ENCODE results near the gene AUNIP.
A peak's percentile ranks its signal among the peaks of the same experiment; 100 is the strongest.

AUNIP gene

DNA sequence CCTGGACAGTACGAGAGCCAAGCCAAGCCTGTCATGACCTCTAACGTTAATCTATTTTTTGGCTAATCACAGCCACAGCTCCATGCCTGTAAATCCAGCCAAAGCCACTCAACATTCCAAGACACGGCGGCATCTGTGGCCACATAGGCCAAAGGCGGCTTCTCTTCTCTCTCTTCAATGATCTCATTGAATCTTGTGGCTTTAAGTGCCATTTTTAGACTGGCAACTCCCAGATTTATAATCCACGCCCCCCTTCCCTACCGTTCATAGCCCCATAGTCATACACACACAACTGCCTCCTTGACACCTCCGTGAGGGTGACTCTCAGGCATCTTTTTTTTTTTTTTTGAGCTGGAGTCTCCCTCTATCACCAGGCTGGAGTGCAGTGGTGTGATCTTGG is 64.9 kb downstream of the AUNIP start:
- peak; percentile 71 for DNase-seq (ENCODE audit: low spot score)

DNA sequence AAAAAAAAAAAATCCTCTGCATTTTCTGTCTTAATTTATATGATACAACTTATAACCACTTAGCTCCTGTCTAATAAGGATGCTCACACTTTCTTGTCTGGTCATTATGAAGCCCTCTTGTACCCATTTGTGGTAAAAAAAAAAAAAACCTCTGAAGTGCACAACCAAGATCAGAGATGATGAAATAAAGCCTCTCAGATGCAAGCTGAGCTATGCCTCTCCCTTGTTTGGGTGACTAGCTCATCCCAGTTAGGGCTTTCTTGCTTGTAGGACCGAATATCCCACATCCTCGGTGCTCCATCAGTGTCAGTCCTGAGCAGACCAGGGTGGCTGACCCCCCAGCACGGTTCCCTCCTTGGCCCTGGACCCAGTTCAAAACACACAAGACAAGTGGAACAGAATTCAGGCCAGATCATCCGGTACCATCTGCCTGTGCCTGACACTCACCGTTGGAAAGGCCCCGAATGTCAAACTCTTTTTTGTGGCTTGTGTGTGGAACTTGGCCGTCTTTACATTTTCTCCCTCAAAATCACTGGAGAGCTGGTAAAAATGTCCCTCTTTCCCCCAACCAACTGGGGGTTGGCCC is 65.6 kb downstream of the AUNIP start:
- no peak for DNase-seq (ENCODE audit: low spot score)

DNA sequence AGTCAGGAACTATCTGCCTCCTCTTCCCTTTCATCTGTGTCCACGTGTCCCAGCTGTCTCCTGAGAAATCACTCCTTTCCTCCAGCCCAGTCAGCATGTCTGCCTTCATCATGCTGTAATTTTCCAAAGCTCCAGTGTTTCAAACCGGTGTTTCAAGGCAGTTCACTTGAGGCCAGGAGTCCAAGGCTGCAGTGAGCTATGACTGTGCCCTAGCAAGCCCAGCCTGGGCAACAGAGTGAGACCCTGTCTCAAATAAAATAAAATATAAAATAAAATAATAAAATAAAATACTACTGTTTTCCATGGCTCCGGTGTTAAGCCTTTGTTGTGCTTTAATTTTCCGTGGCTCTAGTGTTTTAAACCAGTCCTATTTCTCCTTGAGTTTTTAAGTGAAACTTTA is 67.1 kb downstream of the AUNIP start:
- no peak for DNase-seq (ENCODE audit: low spot score)

GRCh38 chr1:25790472-25790871 is 68.8 kb downstream of the AUNIP start:
- DNase-seq (ENCODE audit: low spot score), result no peak

GRCh38 chr1:25787760-25788166 is 71.5 kb downstream of the AUNIP start:
- DNase-seq (ENCODE audit: low spot score), result no peak

DNA sequence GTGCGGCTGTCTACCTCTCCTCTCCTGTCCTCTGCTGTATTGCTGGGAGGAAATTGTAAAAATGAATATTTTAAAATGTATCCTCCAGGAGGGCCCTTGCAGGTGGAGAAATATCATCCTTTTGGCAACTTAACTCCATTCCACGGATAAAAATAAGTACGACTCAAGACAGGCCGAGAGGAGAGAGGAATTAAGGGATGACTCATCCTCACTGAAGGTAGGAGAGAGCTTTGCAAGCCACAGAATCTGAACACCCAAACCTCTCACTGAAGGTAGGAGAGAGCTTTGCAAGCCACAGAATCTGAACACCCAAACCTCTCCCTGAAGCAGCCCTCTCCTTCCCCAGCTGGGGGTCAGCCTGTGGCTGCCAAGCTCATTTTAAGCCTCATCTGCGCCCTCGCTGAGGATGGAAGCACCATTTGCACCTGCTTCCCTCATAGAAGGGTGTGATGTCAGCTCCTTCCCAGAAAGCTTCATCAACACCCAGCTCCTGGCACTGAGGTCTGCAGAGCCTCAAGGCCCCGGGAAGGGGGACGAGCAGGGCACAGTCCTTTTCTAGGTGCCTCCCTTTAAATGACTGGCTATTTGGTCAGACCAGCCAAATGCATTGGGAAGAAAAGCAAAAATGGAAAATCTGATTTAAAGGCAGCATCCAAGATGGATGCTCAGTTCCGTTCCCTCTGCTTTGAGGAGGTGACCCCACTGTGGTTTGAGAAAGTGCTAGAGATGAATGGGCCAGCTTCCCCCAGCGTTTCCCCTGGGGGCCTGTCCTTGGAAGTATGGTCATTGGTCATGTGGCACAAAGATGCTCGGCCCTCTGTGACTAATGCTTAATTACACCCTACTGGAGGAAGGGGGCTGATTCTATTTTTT is 72.1 kb downstream of the AUNIP start:
- DNase-seq (ENCODE audit: low spot score), result peak; percentile 63

DNA sequence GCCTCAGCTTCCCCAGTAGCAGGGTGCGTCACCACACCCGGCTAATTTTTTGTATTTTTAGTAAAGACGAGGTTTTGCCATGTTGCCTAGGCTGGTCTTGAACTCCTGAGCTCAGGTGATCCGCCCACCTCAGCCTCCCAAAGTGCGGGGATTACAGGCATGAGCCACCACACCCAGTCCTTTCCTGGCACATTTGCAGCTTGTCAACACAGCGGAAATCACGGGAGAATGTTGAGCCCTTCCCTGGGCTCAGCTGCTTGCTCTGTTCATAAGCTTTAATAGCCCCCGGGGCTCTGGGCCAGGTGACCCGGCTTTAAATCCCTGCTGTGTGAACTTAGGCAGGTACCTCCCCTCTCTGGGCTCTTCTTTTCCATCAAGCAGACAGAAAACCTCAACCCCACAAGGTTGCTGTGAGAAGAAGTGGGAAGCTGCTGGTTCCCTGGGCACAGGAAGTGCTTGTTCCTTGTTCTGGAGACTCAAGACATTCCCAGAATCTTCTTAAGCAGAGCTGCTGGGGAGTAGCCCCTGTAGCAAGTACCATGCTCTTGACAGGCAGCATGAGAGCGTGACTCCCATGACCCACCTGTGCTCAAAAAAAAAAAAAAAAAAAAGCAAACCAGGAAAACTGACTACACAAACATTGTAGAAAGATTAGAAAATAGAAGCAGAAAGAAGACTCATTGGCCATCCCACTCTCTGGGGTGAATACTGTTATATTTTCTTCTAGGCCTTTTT is 73.8 kb downstream of the AUNIP start:
- DNase-seq (ENCODE audit: low spot score), result no peak

- DNase-seq (ENCODE audit: low spot score), result no peak
These were observed 74.6 kb downstream of the AUNIP start for GRCh38 chr1:25784575-25785051.
